H4 (cell line): ENCODE results near the gene PWWP2B. TPM values are rescaled to one million over a fixed set of nuclear protein-coding genes. Genes with fewer than 3 reads are reported as not detected.
A peak's percentile ranks its signal among the peaks of the same experiment; 100 is the strongest.

Experiments used
- DNase-seq: peaks from one replicate; pipeline ENCODE4 v3.0.0-alpha.2; 2015; ENCODE audit warnings: low spot score
- total RNA-seq: library from RNA; depleted of rRNA; stranded (reverse); fragments of >200 nt; shearing (Covaris generic); gene quantifications from 2 replicates; pipeline ENCODE4 v1.2.3, GENCODE V29; 2014

Gene PWWP2B
- total RNA-seq, 1 experiment from 2014 or later, result 2.2 TPM

- DNase-seq, result no peak
Measured at GRCh38 chr10:132446195-132446581, 49.2 kb downstream of the PWWP2B start.

DNA sequence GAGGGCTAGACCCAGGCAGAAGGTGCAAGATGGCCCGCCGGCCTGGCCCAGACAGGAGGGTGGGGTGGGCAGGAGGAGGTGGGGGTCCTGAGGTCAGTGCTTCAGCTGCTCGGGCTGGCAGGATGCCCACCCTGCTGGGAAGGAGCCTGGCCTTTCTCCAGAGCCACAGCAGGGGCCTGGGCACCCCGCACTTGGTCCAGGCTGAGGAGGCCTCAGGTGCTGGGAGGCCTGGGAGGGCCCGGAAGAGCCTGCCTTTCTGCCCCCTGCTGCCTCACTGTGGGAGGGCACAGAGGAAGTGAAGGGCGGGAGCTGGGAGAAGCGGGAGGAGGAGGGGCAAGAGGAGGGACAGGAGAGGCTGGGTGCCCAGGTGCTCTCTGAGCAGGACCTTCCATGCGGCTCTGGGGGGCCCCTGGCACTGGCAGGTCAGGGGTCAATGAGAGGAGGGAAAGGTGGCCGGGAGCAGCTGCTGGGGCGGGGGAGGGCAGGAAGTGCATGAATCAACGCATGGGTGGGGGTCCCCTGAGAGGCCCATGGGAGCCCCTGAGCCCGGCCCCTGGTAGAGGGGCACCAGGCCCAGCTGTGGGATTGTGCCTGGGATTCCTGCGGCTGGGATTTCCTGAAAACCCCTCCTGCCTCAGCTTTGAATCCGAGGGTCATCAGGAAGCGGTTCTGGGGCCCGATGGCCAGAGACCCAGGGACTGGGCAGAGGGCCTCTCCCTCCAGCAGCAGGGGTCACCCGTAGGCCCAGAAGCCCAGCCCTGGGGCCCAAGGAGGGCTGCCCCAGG, 49.9 kb downstream of the PWWP2B start:
- peak; percentile 75 for DNase-seq

GRCh38 chr10:132447446-132448247, 50.6 kb downstream of the PWWP2B start:
- peak; percentile 45 for DNase-seq

- peak; percentile 46 for DNase-seq
Measured at GRCh38 chr10:132448248-132448731, 51.3 kb downstream of the PWWP2B start.

DNA sequence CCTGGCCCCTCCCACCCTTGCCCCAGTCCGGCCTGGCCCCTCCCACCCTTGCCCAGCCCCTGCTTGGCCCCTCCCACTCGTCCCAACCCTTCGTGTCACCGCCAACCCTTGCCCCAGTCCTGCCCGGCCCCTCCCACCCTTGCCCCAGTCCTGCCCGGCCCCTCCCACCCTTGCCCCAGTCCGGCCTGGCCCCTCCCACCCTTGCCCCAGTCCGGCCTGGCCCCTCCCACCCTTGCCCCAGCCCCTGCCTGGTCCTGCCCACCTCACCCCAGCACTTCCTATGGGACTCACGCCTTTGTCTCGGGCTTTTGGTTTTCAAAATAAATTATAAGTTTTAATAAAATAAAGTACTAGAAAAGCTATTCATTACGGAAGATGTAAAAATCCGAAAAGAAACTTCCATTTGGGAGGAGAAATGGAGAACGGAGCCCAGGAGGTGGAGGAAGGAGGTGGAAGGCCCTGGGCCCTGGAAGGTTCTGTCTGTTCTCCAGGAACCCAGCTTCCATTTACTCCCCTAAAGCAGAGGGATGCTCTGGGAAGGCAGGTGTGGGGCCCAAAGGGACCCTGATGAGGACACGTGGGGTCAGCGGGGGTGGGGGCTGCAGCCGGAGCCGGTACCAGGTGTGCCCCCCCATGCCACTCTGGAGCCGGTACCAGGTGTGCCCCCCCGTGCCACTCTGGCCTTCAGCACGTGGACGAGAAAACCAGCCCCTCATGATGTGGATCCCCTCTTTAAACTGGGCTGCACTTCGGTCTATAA, 52.2 kb downstream of the PWWP2B start:
- no peak for DNase-seq

GRCh38 chr10:132449811-132450181, 52.8 kb downstream of the PWWP2B start:
- DNase-seq, result no peak

- DNase-seq, result no peak
Measured at GRCh38 chr10:132450466-132450824, 53.4 kb downstream of the PWWP2B start.

DNA sequence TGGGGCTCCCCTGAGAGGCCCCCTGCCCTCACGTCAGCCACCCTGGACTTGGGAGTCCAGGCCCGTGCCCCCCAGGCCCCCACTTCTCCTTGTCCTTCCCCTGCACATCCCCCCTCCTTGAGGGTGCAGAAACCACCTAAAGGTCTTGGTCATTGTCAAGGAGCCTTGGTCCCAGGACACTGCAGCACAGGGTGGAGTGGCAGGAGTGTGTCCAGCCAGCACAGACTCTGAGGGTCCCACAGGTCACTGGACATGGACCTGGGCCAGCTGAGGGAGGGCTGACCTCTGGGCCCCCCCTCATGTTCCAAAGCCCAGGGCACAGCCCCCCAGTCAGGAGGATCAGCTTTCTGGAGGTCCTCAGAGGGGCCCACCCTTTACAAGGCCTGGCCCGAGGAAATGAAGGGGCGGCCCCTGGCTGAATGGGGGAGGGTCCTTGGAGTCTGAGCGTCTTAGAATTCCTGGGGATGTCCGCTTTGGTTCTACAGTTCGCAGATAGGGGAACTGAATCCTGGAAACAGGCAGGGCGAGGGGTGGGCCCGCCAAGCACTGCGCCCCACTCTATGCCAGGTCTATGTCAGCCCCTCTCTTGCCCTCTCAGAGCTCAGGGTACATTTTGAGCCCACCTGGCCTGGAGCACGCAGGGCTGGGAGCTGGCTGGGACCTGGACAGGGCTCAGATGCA, 54.0 kb downstream of the PWWP2B start:
- no peak for DNase-seq

DNA sequence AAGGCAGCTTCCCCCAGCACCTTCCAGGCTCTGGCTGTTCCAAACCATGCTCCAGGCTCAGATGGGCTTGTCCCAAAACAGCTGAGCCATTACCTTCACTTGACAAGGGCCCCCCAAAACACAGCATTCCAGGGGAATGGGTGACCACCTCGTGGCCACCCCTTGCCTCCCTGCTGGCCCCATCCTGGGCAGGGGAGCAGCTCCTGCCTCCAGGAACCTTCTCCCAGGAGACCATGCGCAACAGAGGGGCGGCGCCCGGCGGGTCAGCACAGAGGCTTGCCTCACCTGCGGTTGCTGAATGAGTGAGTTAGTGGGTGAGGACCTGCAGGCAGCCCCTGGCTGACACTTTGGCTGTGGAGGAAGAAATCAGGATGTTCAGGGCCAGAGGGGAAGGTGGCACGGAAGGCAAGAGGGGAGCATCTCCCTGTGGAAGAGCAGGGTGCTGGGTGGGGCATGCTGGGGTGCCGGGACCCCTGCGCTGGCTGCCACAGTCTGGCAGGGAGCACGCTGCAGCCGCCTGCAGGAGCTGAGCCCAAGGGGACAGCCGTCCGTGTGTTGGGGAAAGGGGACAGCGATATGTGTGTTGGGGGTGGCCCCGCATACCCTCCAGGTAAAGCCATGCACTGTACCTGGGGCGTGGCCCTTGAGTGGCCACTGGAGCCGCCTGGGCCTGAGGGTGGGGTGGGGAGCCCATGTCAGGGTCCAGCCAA, 54.7 kb downstream of the PWWP2B start:
- DNase-seq, result no peak

DNA sequence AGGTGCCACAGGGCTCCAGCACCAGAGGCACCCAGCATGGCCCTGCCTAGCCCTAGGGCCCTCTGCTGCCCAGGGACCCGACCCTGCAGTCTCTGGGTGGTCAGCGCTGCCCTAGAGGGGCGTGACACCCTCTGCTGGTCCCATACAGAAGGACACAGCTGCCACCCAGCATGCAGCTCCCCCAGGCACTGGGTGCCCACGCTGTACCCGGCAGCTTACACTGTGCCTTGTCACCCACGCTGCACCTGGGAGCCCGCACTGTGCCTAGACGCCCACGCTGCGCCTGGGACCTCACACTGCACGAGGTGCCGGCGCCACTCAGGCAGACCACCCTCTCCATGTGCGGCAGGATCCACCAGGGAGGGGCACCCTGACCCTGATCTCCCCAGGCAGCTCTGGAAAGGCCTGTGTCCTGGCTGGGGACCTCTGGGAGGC, 55.2 kb downstream of the PWWP2B start:
- no peak for DNase-seq

DNA sequence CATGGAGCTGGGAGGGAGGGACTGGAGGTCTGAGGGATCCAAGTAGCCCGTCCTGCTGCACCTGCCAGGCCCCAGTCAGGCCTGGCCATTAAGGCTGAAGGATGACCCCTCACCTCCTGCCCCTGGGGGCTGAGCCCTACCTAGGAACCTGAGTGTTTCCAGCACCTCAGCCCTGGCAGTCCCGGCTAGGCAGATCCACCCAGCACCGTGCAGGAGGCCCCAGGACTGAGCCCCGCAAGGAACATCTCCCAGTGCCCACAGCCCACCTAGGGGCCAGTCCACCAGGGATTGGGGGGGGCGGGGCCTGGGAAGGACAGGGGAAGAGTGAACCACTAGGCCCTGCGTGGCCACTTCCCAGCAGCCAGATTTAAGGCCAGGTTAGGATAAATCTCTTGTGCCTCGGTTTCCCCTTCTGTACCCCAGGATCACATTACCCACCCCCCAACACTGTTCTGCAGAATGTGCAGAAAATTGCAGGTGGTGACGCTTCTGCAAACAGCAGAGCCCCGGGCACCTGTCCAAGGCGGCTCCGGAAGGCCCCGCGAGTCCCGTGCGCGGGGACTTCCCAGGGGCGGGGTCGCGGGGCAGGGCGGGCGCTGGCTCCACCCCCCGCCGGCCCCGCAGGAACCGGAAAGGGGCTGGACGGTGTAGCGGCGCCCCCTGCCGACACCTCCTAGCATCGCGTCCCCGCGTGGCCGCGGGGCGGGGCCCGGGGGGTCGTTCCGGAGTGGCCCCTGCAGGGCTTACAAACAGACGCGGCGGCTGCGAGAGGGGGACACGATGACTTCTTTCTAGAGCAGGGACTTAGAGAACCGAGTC, 55.9 kb downstream of the PWWP2B start:
- DNase-seq, result peak; percentile 36

DNA sequence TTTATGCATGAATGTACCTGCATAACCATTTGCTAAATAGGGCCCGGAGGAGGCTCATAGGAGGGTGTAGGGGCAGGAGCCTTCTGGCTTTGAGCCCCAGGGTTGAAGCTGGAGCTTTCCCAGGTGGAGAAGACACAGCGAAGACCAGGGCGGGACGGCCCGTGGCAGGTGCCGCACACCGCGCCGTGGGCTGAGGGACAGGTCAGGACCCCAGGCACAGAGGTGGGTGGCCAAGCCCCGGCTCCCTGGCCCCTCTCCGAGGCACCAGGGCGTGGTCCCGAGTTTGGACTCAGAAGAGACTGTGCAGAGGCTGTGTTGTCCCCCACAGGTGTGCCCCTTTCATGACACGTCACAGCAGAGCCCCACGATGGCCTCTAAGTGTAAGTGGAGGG, 56.5 kb downstream of the PWWP2B start:
- no peak for DNase-seq

GRCh38 chr10:132454296-132455198, 57.5 kb downstream of the PWWP2B start:
- DNase-seq, result no peak

GRCh38 chr10:132455441-132455971, 58.5 kb downstream of the PWWP2B start:
- DNase-seq, result no peak

- DNase-seq, result no peak
Measured at GRCh38 chr10:132455986-132456847, 59.2 kb downstream of the PWWP2B start.

GRCh38 chr10:132456881-132457280, 59.9 kb downstream of the PWWP2B start:
- DNase-seq, result no peak

GRCh38 chr10:132457328-132458070, 60.5 kb downstream of the PWWP2B start:
- no peak for DNase-seq
